HepG2 (cell line): ENCODE measurements around the gene ADGRG4.

Source experiments
- ASH2L ChIP-seq: fragments of 300-600, 200-600 bp; sonication (generic); IDR thresholded peaks from 2 replicates; pipeline ENCODE4 v1.7.0; 2017; ENCODE audit warnings: low read depth, mild to moderate bottlenecking, moderate library complexity, mixed read lengths, low read length; ENCODE audit not compliant: insufficient read length
- CTCF ChIP-seq: sonication (generic); formaldehyde crosslinking; IDR thresholded peaks from 2 replicates; pipeline ENCODE4 v1.5.0; 2020; ENCODE audit warnings: mild to moderate bottlenecking, missing genetic modification reagents, moderate library complexity
- MLX ChIP-seq: IDR thresholded peaks from 2 replicates; pipeline ENCODE4 v1.6.1; 2016
- MXI1 ChIP-seq: IDR thresholded peaks from 3 replicates; pipeline ENCODE4 v1.6.1; 2012; ENCODE audit warnings: low read depth, low read length, inconsistent platforms, borderline replicate concordance
- TCF12 ChIP-seq, 2 experiments: fragments of 450-650 bp in 1 of 2; sonication (generic) in 1 of 2; formaldehyde crosslinking in 1 of 2; IDR thresholded peaks; 2 replicates each; pipeline versions ENCODE4 v1.6.1 to v1.8.0; 2017 to 2022; ENCODE audit warnings: antibody characterized with exemption in 1 of 2, mild to moderate bottlenecking in 1 of 2, missing genetic modification reagents in 1 of 2, moderate library complexity in 1 of 2

GRCh38 chrX:136303041-136303440 is 2.3 kb downstream of the ADGRG4 start:
- TF ChIP-seq MLX (CRISPR knock-in tag) = no peak
- TF ChIP-seq ASH2L = no peak
- TF ChIP-seq TCF12 (IDR thresholded peaks at IDR 0.05) = no peak
- TF ChIP-seq TCF12 (CRISPR knock-in tag; IDR thresholded peaks at IDR 0.05) = no peak
- TF ChIP-seq CTCF (CRISPR knock-in tag) = no peak
- TF ChIP-seq MXI1 = no peak
